Kidney (tissue), 14 donors: ENCODE measurements around the gene USP47. TPM values are rescaled to one million over a fixed set of nuclear protein-coding genes. Genes with fewer than 3 reads are reported as not detected.
A peak's percentile ranks its signal among the peaks of the same experiment; 100 is the strongest.

Experiments used
- DNase-seq, 5 donors: peaks; one replicate each; pipeline ENCODE4 v3.0.0-alpha.2; 2013 to 2020
- FAIRE-seq: peaks from 2 replicates; lab custom pipeline; 2012; peaks lifted over from hg19 to GRCh38; lab: Jason Lieb, UNC
- H3K27ac ChIP-seq, 2 donors: one replicate each; pipeline ENCODE4 v1.7.0; 2013; ENCODE audit warnings: low read depth in 2 of 2, low read length in 2 of 2, inconsistent platforms in 1 of 2
- H3K27me3 ChIP-seq: one replicate; pipeline ENCODE4 v1.7.1; 2013; ENCODE audit warnings: low read length, inconsistent platforms; ENCODE audit not compliant: control insufficient read depth, insufficient read depth
- H3K36me3 ChIP-seq, 3 donors: one replicate each; pipeline versions ENCODE4 v1.7.0 to v1.7.1; 2013; ENCODE audit warnings: low read length in 3 of 3, control low read depth in 1 of 3, inconsistent platforms in 1 of 3; ENCODE audit not compliant: insufficient read depth in 3 of 3, control insufficient read depth in 2 of 3
- H3K4me1 ChIP-seq, 3 donors: one replicate each; pipeline versions ENCODE4 v1.7.0 to v1.7.1; 2013; ENCODE audit warnings: low read length in 3 of 3, inconsistent platforms in 1 of 3, low read depth in 1 of 3; ENCODE audit not compliant: control insufficient read depth in 2 of 3, insufficient read depth in 2 of 3
- H3K4me3 ChIP-seq, 3 donors: one replicate each; pipeline versions ENCODE4 v1.7.0 to v1.8.1; 2013; ENCODE audit warnings: low read length in 3 of 3, control low read depth in 1 of 3, inconsistent platforms in 1 of 3
- H3K9ac ChIP-seq, 3 donors: one replicate each; pipeline versions ENCODE4 v1.7.0 to v1.7.1; 2013; ENCODE audit warnings: low read length in 3 of 3, control low read depth in 1 of 3, inconsistent platforms in 1 of 3
- H3K9me3 ChIP-seq, 3 donors: one replicate each; pipeline versions ENCODE4 v1.7.0 to v1.7.1; 2013; ENCODE audit warnings: low read length in 3 of 3, control low read depth in 1 of 3, inconsistent platforms in 1 of 3; ENCODE audit not compliant: control insufficient read depth in 2 of 3, insufficient read depth in 1 of 3
- CTCF ChIP-seq: IDR thresholded peaks from 3 replicates; pipeline ENCODE4 v1.5.1; 2012; ENCODE audit warnings: mild to moderate bottlenecking, moderate library complexity, borderline replicate concordance; ENCODE audit not compliant: insufficient read depth; ENCODE audit errors: extremely low read depth
- intact Hi-C: fragments of 100-400 bp; cut with DNase I; formaldehyde crosslinking; loops from one replicate; pipeline ENCODE4 v1.11.1; 2022
- polyA plus RNA-seq: library from polyadenylated mRNA; stranded (reverse); fragments of 350-450 nt; fragmentation: Illumina TruSeq; extraction: RNeasy Lipid Tissue Mini Kit (QIAGEN cat#74804); gene quantifications from one replicate; pipeline ENCODE4 v1.2.3, GENCODE V29; 2014; ENCODE audit warnings: low read depth, low replicate concordance; ENCODE audit not compliant: insufficient read depth
- total RNA-seq: library from RNA; stranded (reverse); fragmentation: NEBNext Ultra II Directional; extraction: Animal tissue kit (Norgen Biotek cat#: 25700); gene quantifications from one replicate; pipeline ENCODE4 v1.2.1, GENCODE V29; 2021
- donor health status: control.
- donor health status: control.
- donor health status: control.
- donor health status: control.
- donor health status: control.
- donor health status: DM: yes; HTN: yes; CAD: no.
- donor health status: Normal renal cell carcinoma (clear cell type).

The USP47 gene
- total and polyA plus RNA-seq, 2 donors from 2014 or later, result 16.3 to 43.3 TPM

DNA sequence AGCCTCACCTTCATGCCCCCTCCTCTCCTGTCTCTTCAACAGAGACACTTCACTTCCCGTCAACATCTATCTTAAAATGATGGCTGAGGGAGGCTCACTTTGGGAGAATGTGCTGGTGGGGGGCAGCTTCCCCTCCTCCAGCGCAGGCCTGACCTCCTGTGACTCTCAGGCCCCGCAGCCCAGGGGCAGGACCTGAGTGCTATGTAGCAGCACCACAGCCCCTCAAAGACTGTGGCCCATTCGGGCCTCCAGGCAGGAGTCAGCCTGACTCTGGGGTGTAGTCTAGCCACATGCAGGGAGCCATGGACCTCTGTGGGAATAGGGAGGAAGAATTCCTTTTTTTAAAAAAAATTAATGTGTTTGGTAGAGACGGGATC lies 123.0 kb downstream of the USP47 start:
- no peaks in the 10 kb centered on the region for H3K36me3 ChIP-seq
- H3K4me3 ChIP-seq, result no peak overlapping the region
- no peaks in the 10 kb centered on the region for H3K4me1 ChIP-seq
- no peaks in the 10 kb centered on the region for H3K9me3 ChIP-seq
- peak in 1 of 5 donors; percentile 53 for DNase-seq
- intact Hi-C loops, result no loop called here
- H3K27ac ChIP-seq, result no peak overlapping the region
- H3K27me3 ChIP-seq, result no peaks in the 10 kb centered on the region
- TF ChIP-seq CTCF, result no peak
- no peak overlapping the region for H3K9ac ChIP-seq
- no peak for FAIRE-seq

GRCh38 chr11:11965192-11965591 lies 123.4 kb downstream of the USP47 start:
- FAIRE-seq, result no peak
- Histone ChIP-seq H3K9ac (no peak overlapping the region), H3K4me3 (no peak overlapping the region), H3K4me1 (no peaks in the 10 kb centered on the region), H3K9me3 (no peaks in the 10 kb centered on the region), H3K27ac (no peak overlapping the region), H3K36me3 (no peaks in the 10 kb centered on the region), H3K27me3 (no peaks in the 10 kb centered on the region)
- intact Hi-C loops, result no loop called here
- DNase-seq, result peak in 1 of 5 donors; percentile 46
- TF ChIP-seq CTCF, result no peak

- intact Hi-C loops, result no loop called here
- DNase-seq (peak in 1 of 5 donors; percentile 67), FAIRE-seq (no peak)
- TF ChIP-seq CTCF, result no peak
- Histone ChIP-seq H3K9me3 (no peaks in the 10 kb centered on the region), H3K36me3 (no peaks in the 10 kb centered on the region), H3K4me1 (no peaks in the 10 kb centered on the region), H3K27me3 (no peaks in the 10 kb centered on the region), H3K27ac (no peak overlapping the region), H3K4me3 (no peak overlapping the region), H3K9ac (no peak overlapping the region)
Observed at GRCh38 chr11:11965656-11966353, 124.0 kb downstream of the USP47 start.
